DMS114 treated with DMSO at 0.1 percent for 48 hours (cell line): ENCODE results near the gene SPHK2.
"Not testable (repeated sequence)": the region's sequence is repeated elsewhere in the genome, so short reads cannot be mapped to it uniquely, and the experiment has no call there.

Experiments
- DNase-seq: peaks from one replicate; lab custom pipeline; 2025; ENCODE audit not compliant: unreplicated experiment; lab: John Stamatoyannopoulos, UW

SPHK2 gene

GRCh38 chr19:48676887-48677286 is 57.6 kb downstream of the SPHK2 start:
- DNase-seq: no peak

DNA sequence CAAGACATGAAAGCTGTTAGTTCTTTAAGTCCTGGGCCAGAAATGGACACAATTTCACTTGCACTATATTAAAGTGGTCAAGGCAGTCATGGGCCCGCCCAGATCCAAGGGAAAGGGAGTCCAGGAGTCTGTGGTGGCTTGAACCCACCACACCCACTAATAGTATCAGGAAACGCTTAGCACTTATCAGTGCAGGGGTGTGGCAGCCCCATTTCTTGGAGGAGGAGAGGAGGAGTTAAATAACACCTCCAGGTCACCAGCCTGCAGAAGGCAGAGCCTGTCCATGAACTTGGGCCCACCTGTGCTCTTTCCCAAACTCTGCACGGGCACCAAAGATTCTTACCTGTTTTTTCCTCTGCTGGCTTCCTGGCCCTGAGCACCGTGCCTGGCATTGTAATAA is 58.9 kb downstream of the SPHK2 start:
- no peak for DNase-seq

GRCh38 chr19:48680006-48680405 is 60.7 kb downstream of the SPHK2 start:
- DNase-seq: not testable (repeated sequence)
